Adrenal gland (tissue), 12 donors: Measurements from ENCODE around the gene TMEM138. TPM values are rescaled to one million over a fixed set of nuclear protein-coding genes. Genes with fewer than 3 reads are reported as not detected.

ENCODE experiments used
- DNase-seq, 7 donors: peaks; one replicate each; pipeline ENCODE4 v3.0.0-alpha.2; 2019 to 2020
- H3K27ac ChIP-seq, 5 donors: fragments of 200-600 bp; sonication (generic) in 4 of 5; 1 replicate in 3 of 5; 2 replicates in 2 of 5; pipeline versions ENCODE4 v1.5.1 to v1.8.0; 2016 to 2020; ENCODE audit warnings: mild to moderate bottlenecking in 1 of 5
- H3K27me3 ChIP-seq: fragments of 200-600 bp; 2 replicates; pipeline ENCODE4 v1.8.0; 2021
- H3K36me3 ChIP-seq, 2 donors: fragments of 200-600 bp; replicated peaks in 1 of 2; 1 replicate in 1 of 2; 2 replicates in 1 of 2; pipeline versions ENCODE4 v1.5.1 to v1.8.0; 2018 to 2022
- H3K4me1 ChIP-seq, 2 donors: fragments of 200-600 bp; replicated peaks in 1 of 2; 1 replicate in 1 of 2; 2 replicates in 1 of 2; pipeline versions ENCODE4 v1.5.1 to v1.8.0; 2018 to 2021
- H3K4me3 ChIP-seq, 4 donors: fragments of 200-600 bp; sonication (generic) in 3 of 4; one replicate each; pipeline ENCODE4 v1.5.1; 2016 to 2018
- H3K9me3 ChIP-seq, 3 donors: fragments of 200-600 bp; sonication (generic) in 1 of 3; replicated peaks in 1 of 3; 1 replicate in 2 of 3; 2 replicates in 1 of 3; pipeline versions ENCODE4 v1.5.1 to v1.8.0; 2016 to 2021
- CTCF ChIP-seq, 6 experiments: fragments of 450-650 bp in 4 of 6; fragments of 200-600 bp in 2 of 6; sonication (generic) in 1 of 6; IDR thresholded peaks; 1 replicate in 5 of 6; 2 replicates in 1 of 6; pipeline versions ENCODE4 v1.5.1 to v1.8.0; 2016 to 2021; ENCODE audit warnings: antibody characterized with exemption in 6 of 6, mild to moderate bottlenecking in 2 of 6, moderate library complexity in 1 of 6
- POLR2A ChIP-seq, 2 donors: fragments of 450-650 bp; IDR thresholded peaks; one replicate each; pipeline ENCODE4 v1.6.1; 2017; ENCODE audit warnings: antibody characterized with exemption in 2 of 2, mild to moderate bottlenecking in 2 of 2, moderate library complexity in 1 of 2
- WGBS, 4 donors: extraction: QIAGEN DNeasy Blood & Tissue Kit in 2 of 4; methylation state at CpG; one replicate each; pipeline versions ENCODE4 v1.1.5 to v1.1.7; 2013 to 2017; 5-methylcytosine and 5-hydroxymethylcytosine counted together
- intact Hi-C, 2 donors: fragments of 100-400 bp; cut with DNase I; formaldehyde crosslinking; loops; one replicate each; pipeline versions ENCODE4 v1.14.1 to v1.15.0; 2022 to 2023
- polyA plus RNA-seq, 3 donors: library from polyadenylated mRNA; stranded (reverse); fragments of 200-250 nt in 2 of 3; fragments of 350-450 nt in 1 of 3; fragmentation: Illumina TruSeq in 1 of 3; extraction: RNeasy Lipid Tissue Mini Kit (QIAGEN cat#74804) in 1 of 3; gene quantifications; one replicate each; pipeline ENCODE4 v1.2.3, GENCODE V29; 2013 to 2014
- total RNA-seq, 9 donors: library from RNA; depleted of rRNA in 4 of 9; stranded (reverse); fragments of >200 nt in 4 of 9; fragments of 120-200 nt in 1 of 9; fragmentation: NEBNext Ultra II Directional in 1 of 9; extraction: Animal tissue kit (Norgen Biotek cat#: 25700) in 1 of 9; gene quantifications; one replicate each; pipeline versions ENCODE4 v1.1.0 to v1.2.4, GENCODE V29; 2013 to 2023
- donor health status: healthy with polysubstance abuse.
- donor health status: Bipolar disorder and iron deficiency.
- donor health status: DM: yes; HTN: yes; CAD: no.
- donor health status: DM: no; HTN: no; CAD: no.
- donor health status: DM: no; HTN: no; CAD: no.
- donor health status: DM: yes; HTN: yes; CAD: no.

TMEM138 gene
- total and polyA plus RNA-seq, 12 donors: 79.4 to 276 (median 147) TPM

GRCh38 chr11:61392981-61393595 lies 30.9 kb downstream of the TMEM138 start:
- Histone ChIP-seq H3K27me3 (no peaks in the 10 kb centered on the region), H3K4me3 (peak overlapping the region in 3 of 4 donors; percentile 64 to 88 (median 76)), H3K36me3 (peaks cover 0 to 25% of the 10 kb centered on the region in 2 donors), H3K9me3 (no peaks in the 10 kb centered on the region), H3K27ac (peak overlapping the region in 4 of 5 donors; percentile 29 to 87 (median 66)), H3K4me1 (peaks cover 7 to 13% of the 10 kb centered on the region in 2 donors)
- WGBS, 4 donors: 2 to 4% (median 2%) methylated on average over 12 to 15 of the region's 15 CpGs
- DNase-seq: peak in 2 of 7 donors; percentile 9 to 47
- intact Hi-C loops: no loop called here
- TF ChIP-seq POLR2A (IDR thresholded peaks at IDR 0.05): no peak
- peak in 3 of 6 experiments; percentile 5 to 13 (median 7) for TF ChIP-seq CTCF (IDR thresholded peaks at IDR 0.05)

- no peak for TF ChIP-seq CTCF (IDR thresholded peaks at IDR 0.05)
- WGBS, 4 donors: 91 to 100% (median 93%) methylated on average over 1 to 2 of the region's 2 CpGs
- intact Hi-C loops: no loop called here
- Histone ChIP-seq H3K4me1 (peaks cover 0 to 20% of the 10 kb centered on the region in 2 donors), H3K27ac (no peak overlapping the region), H3K36me3 (peaks cover 0 to 53% of the 10 kb centered on the region in 2 donors), H3K9me3 (no peaks in the 10 kb centered on the region), H3K27me3 (no peaks in the 10 kb centered on the region), H3K4me3 (no peak overlapping the region)
- DNase-seq: no peak
Observed at GRCh38 chr11:61401173-61401572, 39.0 kb downstream of the TMEM138 start.

DNA sequence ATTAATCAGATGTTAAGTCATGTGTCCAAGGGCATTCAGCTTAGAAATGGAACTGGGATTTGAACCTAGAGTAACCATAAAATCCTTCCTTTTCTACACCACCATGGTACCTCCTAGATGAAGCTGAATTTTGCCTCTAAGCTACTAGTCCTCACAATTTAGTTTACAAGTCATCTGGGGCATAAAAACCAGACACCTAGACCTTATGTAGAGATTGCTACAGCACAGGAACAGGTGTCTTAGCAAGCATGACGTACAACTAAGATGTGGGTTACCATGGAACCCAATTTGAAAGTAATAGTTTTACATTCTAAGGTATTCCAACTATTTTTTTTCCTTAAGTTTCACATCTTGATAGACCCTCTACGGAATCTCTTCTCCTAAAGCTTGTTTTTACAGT lies 39.4 kb downstream of the TMEM138 start:
- H3K4me3 ChIP-seq: no peak overlapping the region
- 94 to 96% (median 94%) methylated on average over 2 of the region's 2 CpGs for WGBS, 4 donors
- intact Hi-C loops: no loop called here
- H3K4me1 ChIP-seq: peaks cover 0 to 20% of the 10 kb centered on the region in 2 donors
- H3K27me3 ChIP-seq: no peaks in the 10 kb centered on the region
- no peaks in the 10 kb centered on the region for H3K9me3 ChIP-seq
- no peak for DNase-seq
- TF ChIP-seq CTCF (IDR thresholded peaks at IDR 0.05): no peak
- no peak for TF ChIP-seq POLR2A (IDR thresholded peaks at IDR 0.05)
- H3K27ac ChIP-seq: no peak overlapping the region
- peaks cover 0 to 57% of the 10 kb centered on the region in 2 donors for H3K36me3 ChIP-seq

- Histone ChIP-seq H3K36me3 (peaks cover 0 to 66% of the 10 kb centered on the region in 2 donors), H3K9me3 (no peaks in the 10 kb centered on the region), H3K27ac (peak overlapping the region in 1 of 5 donors; percentile 8), H3K27me3 (no peaks in the 10 kb centered on the region), H3K4me3 (no peak overlapping the region), H3K4me1 (peaks cover 0 to 20% of the 10 kb centered on the region in 2 donors)
- 100% methylated on average over 1 of the region's 1 CpG for WGBS, 4 donors
- TF ChIP-seq POLR2A (IDR thresholded peaks at IDR 0.05) (no peak), CTCF (IDR thresholded peaks at IDR 0.05) (no peak)
- intact Hi-C loops: no loop called here
- DNase-seq: no peak
Observed at GRCh38 chr11:61403658-61404057, 41.5 kb downstream of the TMEM138 start.
